GM12872 (cell line): ENCODE results near the gene GAS7.
A peak's percentile ranks its signal among the peaks of the same experiment; 100 is the strongest.

ENCODE experiments used
- CTCF ChIP-seq: IDR thresholded peaks from 3 replicates; pipeline ENCODE4 v1.5.1; 2011; ENCODE audit warnings: low read depth, mild to moderate bottlenecking, low read length, moderate library complexity; ENCODE audit not compliant: insufficient read depth

The GAS7 gene

GRCh38 chr17:9982159-9982558, 216.2 kb downstream of the GAS7 start:
- peak; percentile 46; the same call in 2 of the 3 replicates for TF ChIP-seq CTCF

- no peak for TF ChIP-seq CTCF
Observed at GRCh38 chr17:9981344-9981915, 217.0 kb downstream of the GAS7 start.

- TF ChIP-seq CTCF, result no peak
Observed at GRCh38 chr17:9979463-9979995, 218.9 kb downstream of the GAS7 start.

GRCh38 chr17:9977180-9977575, 221.2 kb downstream of the GAS7 start:
- no peak for TF ChIP-seq CTCF

- no peak for TF ChIP-seq CTCF
Observed at GRCh38 chr17:9976283-9977179, 221.9 kb downstream of the GAS7 start.

GRCh38 chr17:9974448-9975381, 223.7 kb downstream of the GAS7 start:
- no peak for TF ChIP-seq CTCF
